GM21390 (cell line): Measurements from ENCODE around the gene GRIN2C.
"Not testable (repeated sequence)": the region's sequence is repeated elsewhere in the genome, so short reads cannot be mapped to it uniquely, and the experiment has no call there.

ENCODE experiments used
- ATAC-seq: cut with Tn5 transposase; IDR thresholded peaks from one replicate; pipeline ENCODE4 v1.9.1; 2021; ENCODE audit not compliant: unreplicated experiment

GRIN2C gene

DNA sequence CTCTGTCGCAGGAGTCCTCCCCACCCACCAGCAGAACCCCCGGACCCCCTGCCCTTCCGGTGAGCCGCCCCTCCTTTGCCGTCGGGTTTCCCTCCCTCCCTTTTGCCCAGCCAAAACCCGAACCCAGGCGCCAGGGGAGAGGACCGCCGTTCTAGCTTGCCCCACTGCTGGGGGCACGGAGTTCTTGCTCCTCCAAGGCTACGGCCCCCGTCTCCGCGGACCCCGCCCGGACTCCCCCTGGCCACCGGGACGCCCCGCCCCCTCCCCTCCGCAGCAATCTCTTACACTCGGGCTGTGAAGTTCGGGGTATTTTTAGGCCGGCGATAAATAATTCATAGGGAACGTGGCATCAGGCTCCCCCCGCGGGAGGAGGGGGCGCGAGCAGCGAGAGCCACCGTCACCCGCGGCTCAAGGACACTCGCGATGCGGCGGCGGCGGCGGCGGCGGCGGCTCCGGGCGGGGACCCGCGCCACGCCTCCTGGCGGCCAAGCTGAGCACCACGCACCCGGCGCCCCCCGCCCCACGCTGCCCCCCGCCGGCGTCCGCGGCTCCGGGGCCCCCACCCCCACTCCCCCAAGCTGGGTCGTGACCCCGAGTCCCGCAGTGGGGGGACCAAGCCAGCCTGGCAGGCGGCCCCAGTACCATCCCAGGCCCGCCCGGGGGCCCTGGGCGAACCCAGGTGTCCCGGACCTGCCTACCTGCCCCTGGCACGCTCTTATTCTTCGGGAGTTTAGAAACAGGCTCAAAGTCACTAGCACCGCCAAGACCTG, at the start of gene GRIN2C:
Gene GRIN2C (minus strand): TSS at position 427 of the 770 bp plus-strand sequence. CDS start 4,793 bp downstream, outside the sequence.
- ATAC-seq, result no peak

DNA sequence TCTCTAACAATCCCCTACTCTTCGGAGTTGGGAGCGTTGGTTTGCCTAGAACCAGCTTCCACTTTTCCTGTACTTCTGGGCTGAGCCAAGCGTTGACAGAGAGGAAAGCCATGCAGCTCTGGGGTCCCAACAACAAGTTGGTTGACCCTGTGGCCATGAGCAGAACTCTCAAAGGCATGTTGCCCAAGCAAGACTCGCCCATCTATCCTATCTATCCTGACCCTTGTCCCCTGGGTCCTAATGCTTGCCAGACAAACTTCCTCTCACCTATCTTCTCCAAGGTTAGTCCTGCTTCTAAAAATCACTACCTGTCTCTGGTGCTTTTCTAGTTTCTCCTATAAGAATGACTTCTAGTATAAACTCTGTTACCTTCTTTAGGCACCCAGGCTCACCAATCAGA, 49.4 kb upstream of the GRIN2C start:
- ATAC-seq, result not testable (repeated sequence)

GRCh38 chr17:74907012-74907411, 47.3 kb upstream of the GRIN2C start:
- no peak for ATAC-seq

GRCh38 chr17:74906214-74906793, 46.6 kb upstream of the GRIN2C start:
- not testable (repeated sequence) for ATAC-seq

DNA sequence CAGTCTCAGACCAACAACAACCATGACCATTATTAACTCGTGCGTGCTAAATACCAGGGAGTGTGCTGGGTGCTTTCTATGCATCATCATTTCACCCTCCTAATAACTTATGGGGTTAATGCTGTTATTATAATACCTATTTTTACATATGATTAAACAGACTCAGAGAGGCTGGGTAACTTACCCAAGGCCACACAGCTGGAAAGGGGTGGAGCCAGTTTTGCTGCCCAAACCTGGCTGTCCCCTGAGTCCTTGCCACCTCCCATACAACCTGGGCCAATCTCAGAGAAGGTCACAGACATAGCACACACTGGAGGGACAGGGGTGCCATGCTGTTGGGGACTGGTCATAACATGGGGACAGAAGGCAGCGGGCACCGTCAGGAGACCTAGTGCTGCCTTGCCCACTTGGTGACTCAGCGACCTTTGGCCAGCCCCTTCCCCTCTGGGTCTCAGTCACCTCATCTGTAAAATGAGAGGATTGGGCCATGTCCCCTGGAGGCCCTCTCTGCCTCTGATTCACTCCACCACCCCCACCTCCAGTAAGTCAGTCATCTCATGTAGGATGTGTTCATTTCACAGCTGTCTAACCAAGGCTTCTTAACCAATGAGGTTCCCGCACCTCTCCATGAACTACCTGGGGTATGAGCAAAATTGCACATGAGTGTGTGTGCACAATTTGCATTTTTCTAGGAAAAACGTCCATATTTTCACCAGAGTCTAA, 45.2 kb upstream of the GRIN2C start:
- ATAC-seq, result no peak

DNA sequence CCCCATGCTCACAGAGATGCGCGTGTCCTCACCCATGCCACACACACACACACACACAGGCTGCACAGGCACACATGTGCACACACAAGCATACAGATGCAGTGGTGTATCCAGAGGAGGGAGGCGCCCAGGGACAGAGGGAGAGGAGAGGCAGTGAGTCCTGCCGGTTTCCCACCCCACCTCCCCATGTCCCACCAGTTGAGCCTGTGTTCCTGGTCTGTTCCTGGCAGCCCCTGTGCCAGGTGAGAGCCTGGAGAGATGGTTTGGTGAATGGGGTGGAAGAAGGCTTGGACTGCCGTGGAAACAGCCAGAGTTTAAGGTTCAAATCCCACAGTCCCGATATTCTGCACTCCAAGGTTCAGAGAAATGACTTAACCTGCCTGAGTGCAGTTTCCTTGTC, 44.0 kb upstream of the GRIN2C start:
- ATAC-seq, result no peak

GRCh38 chr17:74903034-74903433, 43.3 kb upstream of the GRIN2C start:
- ATAC-seq, result no peak

DNA sequence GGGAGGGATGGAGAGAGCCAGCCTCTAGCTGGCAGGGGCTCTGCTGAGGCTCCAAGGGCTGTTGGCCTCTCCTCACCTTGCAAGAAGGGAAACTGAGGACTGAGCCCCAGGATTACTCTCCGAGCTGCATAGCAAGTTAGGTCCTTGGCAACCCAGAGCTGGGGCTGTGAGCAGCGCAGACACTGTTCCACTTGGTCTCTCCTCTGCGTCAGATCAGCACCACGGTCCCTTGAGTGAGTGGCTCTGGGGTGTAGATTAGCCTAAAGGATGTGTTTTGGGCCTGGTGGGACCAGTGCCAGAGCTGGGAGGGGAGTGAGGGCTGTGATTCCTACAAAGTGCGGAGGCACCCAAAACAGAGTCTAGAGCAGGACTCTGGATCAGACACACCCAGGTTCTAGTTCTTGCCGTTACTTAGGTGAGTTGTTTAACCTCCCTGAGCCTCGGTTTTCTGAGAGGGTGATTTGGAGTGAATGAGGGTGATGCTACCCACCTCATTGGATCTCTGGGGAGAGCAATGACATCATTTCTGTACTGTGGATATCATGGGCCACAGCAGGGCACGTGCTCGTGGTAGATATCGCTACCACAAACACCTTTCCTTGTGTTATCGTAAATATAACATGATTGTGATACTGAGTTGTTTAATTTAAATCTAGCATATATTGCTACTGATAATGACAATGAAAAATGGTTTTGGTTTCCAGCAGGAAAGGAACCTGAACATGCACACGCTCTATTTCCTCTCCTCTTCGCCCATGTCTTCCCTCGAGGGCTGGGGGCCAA, 41.9 kb upstream of the GRIN2C start:
- ATAC-seq, result no peak

DNA sequence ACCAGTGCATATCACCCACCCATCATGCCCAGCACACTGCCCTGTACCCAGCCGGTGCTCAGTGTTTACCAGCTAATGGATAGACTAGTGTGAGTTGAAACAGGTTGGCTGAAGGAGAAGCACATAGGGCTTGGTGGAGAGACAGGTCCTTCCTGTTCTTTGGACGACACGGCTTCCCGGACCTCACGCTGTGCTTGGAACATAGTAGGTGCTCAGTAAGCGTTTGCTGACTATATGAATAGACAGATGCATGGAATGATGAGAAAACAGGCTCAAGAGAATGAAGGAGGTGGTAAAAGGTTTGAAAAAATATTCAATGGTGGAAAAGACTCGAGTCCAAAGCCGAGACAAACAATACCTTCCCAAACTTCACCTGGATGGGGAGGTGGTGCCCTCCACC, 40.5 kb upstream of the GRIN2C start:
- no peak for ATAC-seq

- ATAC-seq, result no peak
Observed at GRCh38 chr17:74898376-74898946, 38.8 kb upstream of the GRIN2C start.

DNA sequence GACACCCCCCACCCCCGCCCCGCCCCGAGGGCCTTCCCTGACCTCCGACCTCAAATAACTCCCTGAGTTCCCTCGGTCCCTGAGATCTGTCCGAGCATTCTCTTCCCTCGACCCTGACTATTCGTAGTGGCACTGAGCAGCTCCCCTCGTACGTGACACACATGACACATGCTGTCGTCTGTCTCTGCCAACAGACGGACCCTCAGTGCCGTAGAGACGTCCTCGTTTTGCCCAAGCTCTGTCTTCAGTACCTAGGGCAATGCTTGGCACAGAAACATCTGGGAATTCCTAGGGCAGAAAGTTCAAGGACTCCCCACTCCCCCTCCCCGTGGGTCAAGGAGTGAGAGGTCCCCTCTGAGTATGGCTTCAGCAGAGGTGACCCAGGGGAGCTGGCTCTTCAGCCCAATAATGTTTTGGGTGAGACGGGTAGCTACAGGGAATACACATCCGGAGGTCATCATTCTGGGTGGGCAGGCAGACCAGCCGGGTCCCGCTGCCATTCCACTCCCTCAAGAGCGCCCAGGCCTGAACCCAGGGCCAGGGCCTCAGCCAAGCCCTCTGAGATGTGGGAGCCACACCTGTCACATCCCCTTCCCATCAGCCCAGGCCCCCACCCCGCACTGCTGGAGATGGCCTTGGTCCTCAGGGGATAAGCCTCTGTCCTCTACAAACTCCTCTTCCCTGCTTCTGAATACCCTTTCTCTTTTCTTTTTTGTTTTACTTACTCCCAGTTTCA, 34.4 kb upstream of the GRIN2C start:
- no peak for ATAC-seq

- ATAC-seq, result no peak
Observed at GRCh38 chr17:74892974-74893911, 33.6 kb upstream of the GRIN2C start, which contains the start of gene FADS6. Gene FADS6, minus strand, starts transcription at chr17:74893633. Its CDS starts 38 bp downstream, at chr17:74893595.

DNA sequence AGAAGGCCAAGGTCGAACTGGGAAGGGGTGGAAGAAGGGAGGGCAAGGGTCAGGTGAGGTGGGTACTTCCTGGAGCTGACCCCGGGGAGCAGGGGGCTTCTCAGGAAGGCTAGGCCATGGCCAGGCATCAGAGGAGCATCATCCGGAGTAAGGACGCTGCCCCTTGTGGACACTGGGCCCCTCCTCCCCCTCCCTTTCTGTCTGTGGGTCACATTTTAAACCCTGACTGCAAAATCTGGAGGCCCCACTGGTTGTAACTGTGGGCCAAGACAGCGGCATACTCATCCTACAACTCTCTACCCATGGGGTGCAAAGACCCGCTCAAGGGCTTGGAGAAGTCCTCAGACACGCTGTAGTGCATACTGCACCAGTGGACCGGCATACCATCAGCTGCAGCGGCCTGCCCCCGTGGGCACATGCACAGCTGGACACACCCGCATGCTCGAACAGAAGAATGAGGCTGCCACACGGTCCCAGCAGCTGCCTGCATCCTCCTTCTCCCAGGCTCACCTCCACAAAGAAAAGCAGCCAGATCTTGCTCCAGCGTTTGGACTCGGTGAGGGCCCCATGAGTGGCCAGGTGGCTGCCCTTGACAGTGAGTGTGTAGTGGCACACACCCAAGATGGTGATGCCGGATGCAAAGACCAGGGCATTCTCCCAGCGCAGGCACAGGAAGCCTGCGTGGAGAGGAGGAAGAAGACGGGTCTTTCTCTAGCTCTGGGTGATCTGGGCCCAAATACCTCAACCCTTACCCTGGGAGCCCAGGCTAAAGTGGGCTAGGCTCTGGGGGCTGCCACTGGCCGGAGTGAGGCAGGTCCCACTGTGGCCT, 32.5 kb upstream of the GRIN2C start:
- no peak for ATAC-seq

- no peak for ATAC-seq
Observed at GRCh38 chr17:74890554-74890953, 30.9 kb upstream of the GRIN2C start.

GRCh38 chr17:74888469-74888868, 28.8 kb upstream of the GRIN2C start:
- no peak for ATAC-seq

GRCh38 chr17:74883241-74883745, 23.6 kb upstream of the GRIN2C start:
- ATAC-seq, result no peak

DNA sequence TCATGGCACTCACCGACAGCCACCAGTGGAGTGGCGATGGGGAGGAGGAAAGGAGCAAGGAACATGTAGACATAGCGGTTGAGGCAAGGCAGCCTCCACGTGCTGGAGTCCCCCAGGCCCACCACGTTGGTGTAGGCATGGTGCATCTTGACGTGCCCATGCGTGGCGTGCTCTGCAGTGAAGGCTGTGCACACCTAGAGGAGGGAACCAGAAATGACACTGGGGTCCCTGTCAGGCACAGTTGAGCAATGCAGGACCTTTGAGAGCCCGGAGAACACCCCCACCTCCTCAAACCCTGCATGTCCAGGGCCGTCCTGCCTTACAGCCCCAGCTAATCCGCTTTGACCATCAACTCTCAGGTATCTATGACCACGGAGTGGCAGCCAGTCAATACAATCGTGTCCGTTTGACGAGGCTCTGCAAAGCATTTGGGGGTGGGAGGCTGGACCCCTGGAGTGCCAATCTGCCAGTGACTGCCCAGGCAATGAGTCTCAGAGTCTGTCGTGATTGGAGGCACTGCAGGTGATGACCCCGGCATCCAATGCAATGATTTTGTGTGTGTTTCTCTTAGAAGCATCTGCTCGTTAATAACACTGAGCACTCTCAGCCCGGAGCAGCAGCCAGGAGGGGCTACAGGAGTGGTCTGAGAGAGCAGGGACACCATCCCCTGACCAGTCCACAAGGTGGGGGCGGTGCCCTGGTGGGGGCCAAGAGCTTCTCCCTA, 23.0 kb upstream of the GRIN2C start:
- no peak for ATAC-seq
